OCI-LY3 (cell line): Measurements from ENCODE around the gene ACVRL1.

Experiments
- H2AFZ ChIP-seq: fragments of 200-600, 300-600 bp; shearing (Covaris generic); 2 replicates; pipeline ENCODE4 v1.6.0; 2014; ENCODE audit warnings: antibody characterized with exemption, low read depth, low read length
- H3K27ac ChIP-seq: fragments of 200-600, 300-600 bp; sonication (generic); 2 replicates; pipeline ENCODE4 v1.5.1; 2014; ENCODE audit warnings: mild to moderate bottlenecking, low read length, moderate library complexity, mixed read lengths
- H3K27me3 ChIP-seq: fragments of 200-600, 300-600 bp; sonication (generic); 2 replicates; pipeline ENCODE4 v1.6.1; 2014; ENCODE audit warnings: low read depth, low read length, mixed read lengths
- H3K36me3 ChIP-seq: fragments of 200-600, 300-600 bp; sonication (generic); replicated peaks from 2 replicates; pipeline ENCODE3; 2014; ENCODE audit warnings: low read depth, low read length, mixed read lengths
- H3K4me1 ChIP-seq: fragments of 300-600, 200-600 bp; sonication (generic); 2 replicates; pipeline ENCODE4 v1.6.1; 2014; ENCODE audit warnings: low read length, mixed read lengths
- H3K4me2 ChIP-seq: fragments of 200-600, 300-600 bp; sonication (generic); 2 replicates; pipeline ENCODE4 v1.6.1; 2014; ENCODE audit warnings: low read length, mixed read lengths
- H3K4me3 ChIP-seq: fragments of 300-600, 200-600 bp; sonication (generic); 2 replicates; pipeline ENCODE4 v1.5.1; 2014; ENCODE audit warnings: antibody characterized with exemption, mild to moderate bottlenecking, low read length, moderate library complexity
- H3K79me2 ChIP-seq: fragments of 300-600, 200-600 bp; shearing (Covaris generic); 2 replicates; pipeline ENCODE4 v1.6.1; 2014; ENCODE audit warnings: mild to moderate bottlenecking, low read length, mixed read lengths
- H3K9ac ChIP-seq: fragments of 300-600, 200-600 bp; shearing (Covaris generic); 2 replicates; pipeline ENCODE4 v1.6.0; 2014; ENCODE audit warnings: mild to moderate bottlenecking, low read length, moderate library complexity
- H3K9me3 ChIP-seq: fragments of 200-600, 300-600 bp; shearing (Covaris generic); 2 replicates; pipeline ENCODE4 v1.6.1; 2014; ENCODE audit warnings: low read length, mixed read lengths; ENCODE audit not compliant: insufficient read depth
- H4K20me1 ChIP-seq: fragments of 200-600, 300-600 bp; sonication (generic); 2 replicates; pipeline ENCODE4 v1.6.1; 2016; ENCODE audit warnings: low read length, mixed read lengths; ENCODE audit not compliant: insufficient read depth
- CTCF ChIP-seq: fragments of 200-600, 300-600 bp; sonication (generic); IDR thresholded peaks from 2 replicates; pipeline ENCODE4 v1.5.1; 2014; ENCODE audit warnings: antibody characterized with exemption, low read length, low read depth
- EZH2phosphoT487 ChIP-seq: fragments of 200-600 bp; shearing (Covaris generic); IDR thresholded peaks from 2 replicates; pipeline ENCODE4 v1.6.1; 2018; ENCODE audit warnings: antibody characterized with exemption, mixed run types, low read depth

The ACVRL1 gene

GRCh38 chr12:51911788-51912711 lies 4.7 kb downstream of the ACVRL1 start:
- Histone ChIP-seq H3K4me2 (no peak overlapping the region), H3K36me3 (no peaks in the 10 kb centered on the region), H3K4me3 (no peak overlapping the region), H2AFZ (no peak overlapping the region; the same call in 1 of the 2 replicates), H4K20me1 (no peaks in the 10 kb centered on the region), H3K9ac (no peak overlapping the region), H3K79me2 (no peaks in the 10 kb centered on the region), H3K4me1 (peaks cover 6% of the 10 kb centered on the region; the same call in 1 of the 2 replicates), H3K27me3 (peaks cover 17% of the 10 kb centered on the region), H3K9me3 (no peaks in the 10 kb centered on the region), H3K27ac (no peak overlapping the region)
- TF ChIP-seq CTCF, result no peak
- TF ChIP-seq EZH2phosphoT487, result no peak

- peaks cover 6% of the 10 kb centered on the region; the same call in 1 of the 2 replicates for H3K4me1 ChIP-seq
- H2AFZ ChIP-seq, result no peak overlapping the region
Measured at GRCh38 chr12:51913071-51914033, 6.0 kb downstream of the ACVRL1 start.

GRCh38 chr12:51914034-51914923 lies 7.0 kb downstream of the ACVRL1 start:
- Histone ChIP-seq H3K79me2 (no peaks in the 10 kb centered on the region), H3K9me3 (no peaks in the 10 kb centered on the region), H3K27ac (no peak overlapping the region), H3K4me2 (no peak overlapping the region), H3K27me3 (peaks cover 10% of the 10 kb centered on the region), H3K4me1 (peaks cover 6% of the 10 kb centered on the region; the same call in 1 of the 2 replicates), H3K36me3 (no peaks in the 10 kb centered on the region), H2AFZ (no peak overlapping the region), H3K9ac (no peak overlapping the region), H4K20me1 (no peaks in the 10 kb centered on the region), H3K4me3 (no peak overlapping the region)
- TF ChIP-seq EZH2phosphoT487, result no peak
- TF ChIP-seq CTCF, result no peak

More at GRCh38 chr12:51913071-51914033, 6.0 kb downstream of the ACVRL1 start:
- H3K4me2 ChIP-seq, result no peak overlapping the region
- H3K27me3 ChIP-seq, result peaks cover 17% of the 10 kb centered on the region
- H3K9ac ChIP-seq, result no peak overlapping the region
- H3K36me3 ChIP-seq, result no peaks in the 10 kb centered on the region
- no peak for TF ChIP-seq EZH2phosphoT487
- peak; percentile 9; the same call in 1 of the 2 replicates for TF ChIP-seq CTCF
- H3K9me3 ChIP-seq, result no peaks in the 10 kb centered on the region
- no peak overlapping the region for H3K4me3 ChIP-seq
- H4K20me1 ChIP-seq, result no peaks in the 10 kb centered on the region
- H3K27ac ChIP-seq, result no peak overlapping the region
- H3K79me2 ChIP-seq, result no peaks in the 10 kb centered on the region
